A549 (cell line): ENCODE measurements around the gene NEDD4L. TPM values are rescaled to one million over a fixed set of nuclear protein-coding genes. Genes with fewer than 3 reads are reported as not detected.

Experiments
- ATAC-seq, 2 experiments: fragments of 200-7000 bp in 1 of 2; fragments of >200 bp in 1 of 2; cut with Nextera tagmentation in 1 of 2; cut with Tn5 transposase in 1 of 2; 3 replicates each; pipeline versions ENCODE4 v1.8.0 to v1.9.1; 2018 to 2020; ENCODE audit warnings: mild to moderate bottlenecking in 1 of 2, moderate library complexity in 1 of 2
- CTCF ChIA-PET: fragments of 300-600 bp; sonication (Branson Sonifier 250); formaldehyde crosslinking; extraction: SDS; loops from one replicate; lab custom pipeline; 2021; ENCODE audit warnings: antibody characterized with exemption, inconsistent platforms; lab: Yijun Ruan, JAX
- POLR2A ChIA-PET: fragments of 350-600 bp; formaldehyde crosslinking; extraction: SDS; loops from one replicate; lab custom pipeline; 2021; ENCODE audit warnings: antibody characterized with exemption, inconsistent platforms; lab: Yijun Ruan, JAX
- DNase-seq, 2 experiments: peaks; one replicate each; pipeline versions ENCODE4 v3.0.0 to v3.0.0-alpha.2; 2011 to 2016; ENCODE audit warnings: low read depth in 1 of 2, low spot score in 1 of 2
- FAIRE-seq: peaks from 2 replicates; lab custom pipeline; 2011; peaks lifted over from hg19 to GRCh38; lab: Jason Lieb, UNC
- H3K27ac ChIP-seq, 2 experiments: fragments of >200 bp; sonication (Bioruptor Twin); formaldehyde crosslinking; 3 replicates each; pipeline ENCODE4 v1.5.1; 2016 to 2017
- H3K4me1 ChIP-seq: fragments of >200 bp; sonication (Bioruptor Twin); formaldehyde crosslinking; 3 replicates; pipeline ENCODE4 v1.6.1; 2016
- H3K4me2 ChIP-seq: fragments of >200 bp; sonication (Bioruptor Twin); formaldehyde crosslinking; 3 replicates; pipeline ENCODE4 v1.6.1; 2016
- H3K4me3 ChIP-seq: fragments of >200 bp; sonication (Bioruptor Twin); formaldehyde crosslinking; 3 replicates; pipeline ENCODE4 v1.5.1; 2016
- H3K9me3 ChIP-seq: fragments of >200 bp; sonication (Bioruptor Twin); formaldehyde crosslinking; 3 replicates; pipeline ENCODE4 v1.6.1; 2016
- CEBPB ChIP-seq, 2 experiments: fragments of >200 bp in 1 of 2; sonication (Bioruptor Twin) in 1 of 2; formaldehyde crosslinking in 1 of 2; IDR thresholded peaks; 2 replicates each; pipeline ENCODE4 v1.6.1; 2012 to 2016
- EHMT2 ChIP-seq: fragments of 200-600 bp; sonication (generic); IDR thresholded peaks from 2 replicates; pipeline ENCODE4 v1.6.1; 2016; ENCODE audit warnings: antibody characterized with exemption, low read depth, mild to moderate bottlenecking, moderate library complexity
- EP300 ChIP-seq, 2 experiments: fragments of >200 bp; sonication (Bioruptor Twin); formaldehyde crosslinking; IDR thresholded peaks; 2 replicates in 1 of 2; 3 replicates in 1 of 2; pipeline ENCODE4 v1.6.1; 2016 to 2017
- FOSL2 ChIP-seq, 2 experiments: fragments of 450-650 bp in 1 of 2; fragments of >200 bp in 1 of 2; sonication (Bioruptor Twin) in 1 of 2; formaldehyde crosslinking; IDR thresholded peaks; 2 replicates each; pipeline versions ENCODE4 v1.5.0 to v1.6.1; 2016 to 2020; ENCODE audit warnings: mild to moderate bottlenecking in 1 of 2, moderate library complexity in 1 of 2
- HDAC2 ChIP-seq: fragments of 200-600 bp; sonication (generic); IDR thresholded peaks from 2 replicates; pipeline ENCODE4 v1.6.1; 2016
- HEYL ChIP-seq: fragments of 250-450 bp; sonication (Bioruptor Pico); IDR thresholded peaks from 2 replicates; pipeline ENCODE4 v1.8.0; 2021; ENCODE audit warnings: mild to moderate bottlenecking, moderate library complexity
- HOXB13 ChIP-seq: fragments of 250-450 bp; sonication (Bioruptor Pico); IDR thresholded peaks from 2 replicates; pipeline ENCODE4 v1.5.0; 2020; ENCODE audit warnings: low read depth, mild to moderate bottlenecking, moderate library complexity
- HOXB5 ChIP-seq: fragments of 250-450 bp; sonication (Bioruptor Pico); IDR thresholded peaks from 2 replicates; pipeline ENCODE4 v1.5.0; 2020; ENCODE audit warnings: mild to moderate bottlenecking, moderate library complexity
- JUN ChIP-seq, 2 experiments: fragments of >200 bp; sonication (Bioruptor Twin); formaldehyde crosslinking; IDR thresholded peaks; 2 replicates in 1 of 2; 3 replicates in 1 of 2; pipeline ENCODE4 v1.6.1; 2016 to 2017
- JUNB ChIP-seq: fragments of >200 bp; sonication (Bioruptor Twin); formaldehyde crosslinking; IDR thresholded peaks from 2 replicates; pipeline ENCODE4 v1.6.1; 2016
- MAFK ChIP-seq: fragments of 450-650 bp; IDR thresholded peaks from 2 replicates; pipeline ENCODE4 v1.6.1; 2014; ENCODE audit not compliant: partially characterized antibody
- MAZ ChIP-seq: fragments of 150-350 bp; IDR thresholded peaks from 2 replicates; pipeline ENCODE4 v1.6.1; 2014; ENCODE audit warnings: antibody characterized with exemption, low read depth, low read length, borderline replicate concordance
- MYC ChIP-seq: IDR thresholded peaks from 2 replicates; pipeline ENCODE4 v1.6.1; 2012; ENCODE audit warnings: mild to moderate bottlenecking, inconsistent platforms, low read length, improper control_type of control experiment, borderline replicate concordance
- NR3C1 ChIP-seq: fragments of >200 bp; sonication (Bioruptor Twin); formaldehyde crosslinking; IDR thresholded peaks from 3 replicates; pipeline ENCODE4 v1.6.1; 2017
- RARB ChIP-seq: fragments of 250-450 bp; sonication (Bioruptor Pico); IDR thresholded peaks from 2 replicates; pipeline ENCODE4 v1.8.0; 2021; ENCODE audit warnings: mild to moderate bottlenecking, moderate library complexity
- RCOR1 ChIP-seq: fragments of 150-350 bp; IDR thresholded peaks from 2 replicates; pipeline ENCODE4 v1.6.1; 2014; ENCODE audit warnings: antibody characterized with exemption, low read length, low read depth
- RFX5 ChIP-seq: fragments of 450-650 bp; IDR thresholded peaks from 2 replicates; pipeline ENCODE4 v1.7.1; 2014; ENCODE audit warnings: antibody characterized with exemption, mild to moderate bottlenecking, moderate library complexity
- RNF2 ChIP-seq: fragments of 200-600 bp; sonication (generic); IDR thresholded peaks from 2 replicates; pipeline ENCODE4 v1.6.1; 2016; ENCODE audit warnings: low read depth, mild to moderate bottlenecking, antibody characterized with exemption, moderate library complexity, borderline replicate concordance
- SREBF2 ChIP-seq: fragments of 450-650 bp; IDR thresholded peaks from 2 replicates; pipeline ENCODE4 v1.6.1; 2014; ENCODE audit warnings: mild to moderate bottlenecking, moderate library complexity
- TFCP2L1 ChIP-seq: fragments of 250-450 bp; sonication (Bioruptor Pico); IDR thresholded peaks from 2 replicates; pipeline ENCODE4 v1.5.0; 2021; ENCODE audit warnings: mild to moderate bottlenecking
- TP53 ChIP-seq: fragments of 250-450 bp; sonication (Bioruptor Pico); IDR thresholded peaks from 2 replicates; pipeline ENCODE4 v1.5.0; 2021; ENCODE audit warnings: mild to moderate bottlenecking, moderate library complexity
- ZC3H11A ChIP-seq: fragments of 450-650 bp; IDR thresholded peaks from 2 replicates; pipeline ENCODE4 v1.6.1; 2014; ENCODE audit warnings: antibody characterized with exemption, mild to moderate bottlenecking
- ZFP36 ChIP-seq: fragments of 450-650 bp; IDR thresholded peaks from 2 replicates; pipeline ENCODE4 v1.6.1; 2014; ENCODE audit warnings: borderline replicate concordance; ENCODE audit not compliant: partially characterized antibody
- WGBS: methylation state at CpG from one replicate; pipeline ENCODE4 v1.1.6; 2017; ENCODE audit errors: missing lambda C conversion rate; 5-methylcytosine and 5-hydroxymethylcytosine counted together
- polyA plus RNA-seq, 4 experiments: library from polyadenylated mRNA; depleted of rRNA in 3 of 4; stranded (reverse); fragments of >200 nt; fragmentation: RNase III in 1 of 4; extraction: RNeasy Plus Mini Kit Qiagen cat#74134 plus additional on column Dnase treatment in 1 of 4; gene quantifications; 2 replicates in 3 of 4; 3 replicates in 1 of 4; pipeline ENCODE4 v1.2.3, GENCODE V29; 2011 to 2017
- TF ChIP-seq, protein P1 (sequence below): fragments of >200 bp; sonication (Bioruptor Twin); formaldehyde crosslinking; IDR thresholded peaks from 2 replicates; pipeline ENCODE4 v1.6.1; 2016
- TF ChIP-seq, protein P2 (sequence below): fragments of 450-650 bp; IDR thresholded peaks from 2 replicates; pipeline ENCODE4 v1.6.1; 2014; ENCODE audit warnings: antibody characterized with exemption
- TF ChIP-seq, protein P3 (sequence below): fragments of 200-600 bp; sonication (generic); IDR thresholded peaks from 2 replicates; pipeline ENCODE4 v1.6.1; 2016; ENCODE audit warnings: antibody characterized with exemption, mild to moderate bottlenecking, moderate library complexity
- TF ChIP-seq, protein P4 (sequence below): IDR thresholded peaks from 2 replicates; pipeline ENCODE4 v1.6.1; 2012; ENCODE audit warnings: low read depth, borderline replicate concordance
- TF ChIP-seq, protein P5 (sequence below): fragments of >200 bp; sonication (Bioruptor Twin); formaldehyde crosslinking; IDR thresholded peaks from 3 replicates; pipeline ENCODE4 v1.6.1; 2016
- TF ChIP-seq, protein P6 (sequence below): fragments of 250-450 bp; sonication (Bioruptor Pico); IDR thresholded peaks from 2 replicates; pipeline ENCODE4 v1.5.0; 2020; ENCODE audit warnings: low read depth, mild to moderate bottlenecking, moderate library complexity

The NEDD4L gene
- polyA plus RNA-seq, 2 of the 4 experiments (the other 2 are of a cell fraction), result 18.0 to 36.5 TPM

DNA sequence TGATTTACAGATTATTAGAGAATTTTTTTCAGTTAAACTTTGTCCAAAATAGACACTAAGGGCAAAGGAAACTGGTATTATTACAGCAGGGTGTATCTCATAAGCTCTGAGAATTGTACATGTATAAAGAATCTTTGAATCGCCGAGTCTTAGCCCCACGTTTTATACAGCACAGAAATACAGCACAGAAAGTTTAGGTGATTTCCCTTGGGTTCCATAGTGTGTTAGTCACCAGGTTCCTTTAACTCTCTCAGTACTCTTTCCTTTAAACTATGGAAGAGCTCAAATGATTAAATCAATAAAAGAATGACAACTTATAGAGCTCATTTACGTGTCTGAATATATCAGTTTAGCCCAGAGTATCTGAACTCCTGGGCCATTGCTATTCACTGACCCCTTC is 256.8 kb downstream of the NEDD4L start:
- Histone ChIP-seq H3K4me3 (no peak overlapping the region), H3K4me2 (no peak overlapping the region), H3K9me3 (peaks cover 10% of the 10 kb centered on the region), H3K4me1 (no peaks in the 10 kb centered on the region), H3K27ac (no peak overlapping the region)
- ChIA-PET POLR2A (no interaction called here), CTCF (interaction anchor here (1.9 kb wide), 1 partner anchor 21 kb away, joined by 6 read pairs; no protein-coding TSS in a partner anchor)
- ATAC-seq (no peak), DNase-seq (no peak), FAIRE-seq (no peak)
- 84% methylated on average over 4 of the region's 4 CpGs for WGBS
- no peak for TF ChIP-seq FOSL2 (IDR thresholded peaks at IDR 0.05)
- TF ChIP-seq FOSL2 (CRISPR knock-in tag; IDR thresholded peaks at IDR 0.05), result no peak
- TF ChIP-seq NR3C1, result no peak
- no peak for TF ChIP-seq ZC3H11A
- no peak for TF ChIP-seq RCOR1
- TF ChIP-seq, protein P1, sequence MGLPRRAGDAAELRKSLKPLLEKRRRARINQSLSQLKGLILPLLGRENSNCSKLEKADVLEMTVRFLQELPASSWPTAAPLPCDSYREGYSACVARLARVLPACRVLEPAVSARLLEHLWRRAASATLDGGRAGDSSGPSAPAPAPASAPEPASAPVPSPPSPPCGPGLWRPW, result no peak
- no peak for TF ChIP-seq MAFK
- no peak for TF ChIP-seq HEYL
- no peak for TF ChIP-seq EP300 (IDR thresholded peaks at IDR 0.05)
- no peak for TF ChIP-seq SREBF2
- TF ChIP-seq HOXB13 (CRISPR knock-in tag), result no peak
- TF ChIP-seq JUNB, result no peak
- TF ChIP-seq, protein P2, sequence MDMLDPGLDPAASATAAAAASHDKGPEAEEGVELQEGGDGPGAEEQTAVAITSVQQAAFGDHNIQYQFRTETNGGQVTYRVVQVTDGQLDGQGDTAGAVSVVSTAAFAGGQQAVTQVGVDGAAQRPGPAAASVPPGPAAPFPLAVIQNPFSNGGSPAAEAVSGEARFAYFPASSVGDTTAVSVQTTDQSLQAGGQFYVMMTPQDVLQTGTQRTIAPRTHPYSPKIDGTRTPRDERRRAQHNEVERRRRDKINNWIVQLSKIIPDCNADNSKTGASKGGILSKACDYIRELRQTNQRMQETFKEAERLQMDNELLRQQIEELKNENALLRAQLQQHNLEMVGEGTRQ, result no peak
- TF ChIP-seq, protein P3, sequence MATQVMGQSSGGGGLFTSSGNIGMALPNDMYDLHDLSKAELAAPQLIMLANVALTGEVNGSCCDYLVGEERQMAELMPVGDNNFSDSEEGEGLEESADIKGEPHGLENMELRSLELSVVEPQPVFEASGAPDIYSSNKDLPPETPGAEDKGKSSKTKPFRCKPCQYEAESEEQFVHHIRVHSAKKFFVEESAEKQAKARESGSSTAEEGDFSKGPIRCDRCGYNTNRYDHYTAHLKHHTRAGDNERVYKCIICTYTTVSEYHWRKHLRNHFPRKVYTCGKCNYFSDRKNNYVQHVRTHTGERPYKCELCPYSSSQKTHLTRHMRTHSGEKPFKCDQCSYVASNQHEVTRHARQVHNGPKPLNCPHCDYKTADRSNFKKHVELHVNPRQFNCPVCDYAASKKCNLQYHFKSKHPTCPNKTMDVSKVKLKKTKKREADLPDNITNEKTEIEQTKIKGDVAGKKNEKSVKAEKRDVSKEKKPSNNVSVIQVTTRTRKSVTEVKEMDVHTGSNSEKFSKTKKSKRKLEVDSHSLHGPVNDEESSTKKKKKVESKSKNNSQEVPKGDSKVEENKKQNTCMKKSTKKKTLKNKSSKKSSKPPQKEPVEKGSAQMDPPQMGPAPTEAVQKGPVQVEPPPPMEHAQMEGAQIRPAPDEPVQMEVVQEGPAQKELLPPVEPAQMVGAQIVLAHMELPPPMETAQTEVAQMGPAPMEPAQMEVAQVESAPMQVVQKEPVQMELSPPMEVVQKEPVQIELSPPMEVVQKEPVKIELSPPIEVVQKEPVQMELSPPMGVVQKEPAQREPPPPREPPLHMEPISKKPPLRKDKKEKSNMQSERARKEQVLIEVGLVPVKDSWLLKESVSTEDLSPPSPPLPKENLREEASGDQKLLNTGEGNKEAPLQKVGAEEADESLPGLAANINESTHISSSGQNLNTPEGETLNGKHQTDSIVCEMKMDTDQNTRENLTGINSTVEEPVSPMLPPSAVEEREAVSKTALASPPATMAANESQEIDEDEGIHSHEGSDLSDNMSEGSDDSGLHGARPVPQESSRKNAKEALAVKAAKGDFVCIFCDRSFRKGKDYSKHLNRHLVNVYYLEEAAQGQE, result no peak
- no peak for TF ChIP-seq JUN (IDR thresholded peaks at IDR 0.05)
- TF ChIP-seq HOXB5 (CRISPR knock-in tag), result no peak
- no peak for TF ChIP-seq TFCP2L1 (CRISPR knock-in tag)
- TF ChIP-seq, protein P4, sequence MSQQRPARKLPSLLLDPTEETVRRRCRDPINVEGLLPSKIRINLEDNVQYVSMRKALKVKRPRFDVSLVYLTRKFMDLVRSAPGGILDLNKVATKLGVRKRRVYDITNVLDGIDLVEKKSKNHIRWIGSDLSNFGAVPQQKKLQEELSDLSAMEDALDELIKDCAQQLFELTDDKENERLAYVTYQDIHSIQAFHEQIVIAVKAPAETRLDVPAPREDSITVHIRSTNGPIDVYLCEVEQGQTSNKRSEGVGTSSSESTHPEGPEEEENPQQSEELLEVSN, result no peak
- no peak for TF ChIP-seq MYC

DNA sequence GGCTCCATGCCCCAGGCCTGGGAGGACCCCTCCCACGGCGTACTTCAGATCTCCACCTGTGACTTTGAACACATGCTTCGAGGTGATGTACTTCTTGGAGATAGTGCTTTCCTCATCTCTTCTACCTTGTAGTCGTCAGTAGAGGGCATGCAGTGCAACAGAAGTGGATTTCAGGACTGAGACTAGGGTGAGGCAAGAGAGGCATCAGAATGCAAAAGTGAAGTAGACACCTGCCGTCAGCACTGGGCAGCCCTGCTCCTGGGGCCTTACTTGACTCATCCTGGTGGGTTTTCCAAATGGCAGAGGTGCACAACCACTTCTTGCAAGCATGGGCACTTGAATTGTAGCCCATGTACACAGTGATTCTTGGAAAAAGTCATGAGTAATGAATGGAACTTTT is 258.8 kb downstream of the NEDD4L start:
- Histone ChIP-seq H3K4me3 (no peak overlapping the region), H3K4me2 (no peak overlapping the region), H3K27ac (no peak overlapping the region), H3K4me1 (no peaks in the 10 kb centered on the region), H3K9me3 (peaks cover 14% of the 10 kb centered on the region)
- FAIRE-seq, result no peak
- TF ChIP-seq ZFP36 (no peak), TP53 (CRISPR knock-in tag) (no peak), RNF2 (no peak), HOXB13 (CRISPR knock-in tag) (no peak), JUNB (no peak), RARB (no peak), ZC3H11A (no peak), SREBF2 (no peak), HDAC2 (no peak), CEBPB (IDR thresholded peaks at IDR 0.05) (no peak), RFX5 (no peak), MAZ (no peak), EHMT2 (no peak)
- TF ChIP-seq, protein P5, sequence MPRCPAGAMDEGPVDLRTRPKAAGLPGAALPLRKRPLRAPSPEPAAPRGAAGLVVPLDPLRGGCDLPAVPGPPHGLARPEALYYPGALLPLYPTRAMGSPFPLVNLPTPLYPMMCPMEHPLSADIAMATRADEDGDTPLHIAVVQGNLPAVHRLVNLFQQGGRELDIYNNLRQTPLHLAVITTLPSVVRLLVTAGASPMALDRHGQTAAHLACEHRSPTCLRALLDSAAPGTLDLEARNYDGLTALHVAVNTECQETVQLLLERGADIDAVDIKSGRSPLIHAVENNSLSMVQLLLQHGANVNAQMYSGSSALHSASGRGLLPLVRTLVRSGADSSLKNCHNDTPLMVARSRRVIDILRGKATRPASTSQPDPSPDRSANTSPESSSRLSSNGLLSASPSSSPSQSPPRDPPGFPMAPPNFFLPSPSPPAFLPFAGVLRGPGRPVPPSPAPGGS, result no peak
- TF ChIP-seq, protein P6, sequence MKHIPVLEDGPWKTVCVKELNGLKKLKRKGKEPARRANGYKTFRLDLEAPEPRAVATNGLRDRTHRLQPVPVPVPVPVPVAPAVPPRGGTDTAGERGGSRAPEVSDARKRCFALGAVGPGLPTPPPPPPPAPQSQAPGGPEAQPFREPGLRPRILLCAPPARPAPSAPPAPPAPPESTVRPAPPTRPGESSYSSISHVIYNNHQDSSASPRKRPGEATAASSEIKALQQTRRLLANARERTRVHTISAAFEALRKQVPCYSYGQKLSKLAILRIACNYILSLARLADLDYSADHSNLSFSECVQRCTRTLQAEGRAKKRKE (CRISPR knock-in tag), result no peak
- DNase-seq, result no peak
- ATAC-seq, result no peak
- POLR2A ChIA-PET, result no interaction called here
- CTCF ChIA-PET, result no interaction called here
- 93% methylated on average over 5 of the region's 5 CpGs for WGBS
